Activated CD4-positive, alpha-beta T cell treated with anti-CD3 and anti-CD28 coated beads for 24 hours (primary cell): ENCODE measurements around the gene KCNK3.
A peak's percentile ranks its signal among the peaks of the same experiment; 100 is the strongest.

Experiments
- DNase-seq, 2 donors: peaks; one replicate each; pipeline ENCODE4 v3.0.0-alpha.2; 2020; ENCODE audit warnings: low read depth in 2 of 2

The KCNK3 gene

GRCh38 chr2:26691161-26691560, 1.4 kb upstream of the KCNK3 start:
- DNase-seq, result no peak

- no peak for DNase-seq
Measured at GRCh38 chr2:26691881-26692278, 642 bp upstream of the KCNK3 start.

- peak in 1 of 2 donors; percentile 3 for DNase-seq
Measured at GRCh38 chr2:26692897-26693849, 651 bp downstream of the KCNK3 start.

GRCh38 chr2:26694001-26694400, 1.5 kb downstream of the KCNK3 start:
- DNase-seq, result no peak

GRCh38 chr2:26696351-26696816, 3.9 kb downstream of the KCNK3 start:
- DNase-seq, result no peak

- no peak for DNase-seq
Measured at GRCh38 chr2:26697425-26697824, 4.9 kb downstream of the KCNK3 start.

- no peak for DNase-seq
Measured at GRCh38 chr2:26699295-26699694, 6.8 kb downstream of the KCNK3 start.

- DNase-seq, result no peak
Measured at GRCh38 chr2:26700078-26700477, 7.6 kb downstream of the KCNK3 start.

- no peak for DNase-seq
Measured at GRCh38 chr2:26701596-26701995, 9.1 kb downstream of the KCNK3 start.

- no peak for DNase-seq
Measured at GRCh38 chr2:26702025-26702424, 9.5 kb downstream of the KCNK3 start.

GRCh38 chr2:26704441-26704977, 12.0 kb downstream of the KCNK3 start:
- DNase-seq, result no peak

GRCh38 chr2:26705126-26705525, 12.6 kb downstream of the KCNK3 start:
- no peak for DNase-seq

- no peak for DNase-seq
Measured at GRCh38 chr2:26706093-26706492, 13.6 kb downstream of the KCNK3 start.

GRCh38 chr2:26706616-26707473, 14.3 kb downstream of the KCNK3 start:
- DNase-seq, result no peak

GRCh38 chr2:26707747-26708146, 15.2 kb downstream of the KCNK3 start:
- no peak for DNase-seq

- no peak for DNase-seq
Measured at GRCh38 chr2:26708457-26708856, 15.9 kb downstream of the KCNK3 start.

- DNase-seq, result no peak
Measured at GRCh38 chr2:26709323-26710110, 17.0 kb downstream of the KCNK3 start.

GRCh38 chr2:26710145-26710544, 17.6 kb downstream of the KCNK3 start:
- DNase-seq, result no peak

- no peak for DNase-seq
Measured at GRCh38 chr2:26710743-26711456, 18.4 kb downstream of the KCNK3 start.

- no peak for DNase-seq
Measured at GRCh38 chr2:26711457-26712161, 19.1 kb downstream of the KCNK3 start.
